ENCODE measurements around the gene ABCC5.

Gene ABCC5

DNA sequence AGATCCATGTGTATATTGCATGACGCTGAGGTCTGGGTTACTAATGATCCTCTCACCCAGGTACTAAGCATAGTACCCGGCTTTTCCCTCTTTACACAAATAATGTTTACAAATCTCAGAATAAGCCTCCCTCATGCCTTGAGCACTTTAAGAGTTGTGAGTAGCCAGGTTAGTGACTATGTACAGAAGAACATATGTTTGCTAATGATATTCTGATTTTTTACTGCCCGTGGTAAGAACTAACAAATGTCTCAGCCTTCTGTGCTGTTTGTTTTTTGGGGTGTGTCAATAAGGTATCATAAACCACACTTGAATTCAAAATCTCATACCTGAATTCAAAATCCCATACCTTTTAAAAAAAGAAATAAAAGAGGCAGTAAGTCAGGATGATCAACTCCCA is 59.5 kb downstream of the ABCC5 start:
- no peak overlapping the region for H2AFZ ChIP-seq (ENCODE audit: low read length)
- no peaks in the 10 kb centered on the region for H4K20me1 ChIP-seq (ENCODE audit: insufficient read depth, low read length)
- no peaks in the 10 kb centered on the region for H3K9me2 ChIP-seq (replicated peaks; ENCODE audit: insufficient read depth, low read length)
- no peaks in the 10 kb centered on the region for H3K9me3 ChIP-seq (replicated peaks; ENCODE audit: insufficient read depth, low read length)
- no peak overlapping the region for H3K4me3 ChIP-seq (ENCODE audit: low read length)
- no peak overlapping the region for H3K9ac ChIP-seq (ENCODE audit: low read length)
- TF ChIP-seq EZH2phosphoT487 (IDR thresholded peaks at IDR 0.05; ENCODE audit: low read length) (no peak), EZH2 (optimal IDR thresholded peaks at IDR 0.05; ENCODE audit: low read depth, low read length) (no peak)
- TF ChIP-seq, protein P1, sequence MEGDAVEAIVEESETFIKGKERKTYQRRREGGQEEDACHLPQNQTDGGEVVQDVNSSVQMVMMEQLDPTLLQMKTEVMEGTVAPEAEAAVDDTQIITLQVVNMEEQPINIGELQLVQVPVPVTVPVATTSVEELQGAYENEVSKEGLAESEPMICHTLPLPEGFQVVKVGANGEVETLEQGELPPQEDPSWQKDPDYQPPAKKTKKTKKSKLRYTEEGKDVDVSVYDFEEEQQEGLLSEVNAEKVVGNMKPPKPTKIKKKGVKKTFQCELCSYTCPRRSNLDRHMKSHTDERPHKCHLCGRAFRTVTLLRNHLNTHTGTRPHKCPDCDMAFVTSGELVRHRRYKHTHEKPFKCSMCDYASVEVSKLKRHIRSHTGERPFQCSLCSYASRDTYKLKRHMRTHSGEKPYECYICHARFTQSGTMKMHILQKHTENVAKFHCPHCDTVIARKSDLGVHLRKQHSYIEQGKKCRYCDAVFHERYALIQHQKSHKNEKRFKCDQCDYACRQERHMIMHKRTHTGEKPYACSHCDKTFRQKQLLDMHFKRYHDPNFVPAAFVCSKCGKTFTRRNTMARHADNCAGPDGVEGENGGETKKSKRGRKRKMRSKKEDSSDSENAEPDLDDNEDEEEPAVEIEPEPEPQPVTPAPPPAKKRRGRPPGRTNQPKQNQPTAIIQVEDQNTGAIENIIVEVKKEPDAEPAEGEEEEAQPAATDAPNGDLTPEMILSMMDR (IDR thresholded peaks at IDR 0.05; ENCODE audit: low read length): no peak
- no peak overlapping the region for H3K27ac ChIP-seq (ENCODE audit: low read length)
- H3K36me3 ChIP-seq (replicated peaks; ENCODE audit: insufficient read depth, low read length): no peaks in the 10 kb centered on the region
- no peak for DNase-seq
- H3K4me2 ChIP-seq (ENCODE audit: low read depth, low read length): no peak overlapping the region
- H3K27me3 ChIP-seq (replicated peaks; ENCODE audit: insufficient read depth, low read length): no peaks in the 10 kb centered on the region
- H3F3A ChIP-seq (ENCODE audit: insufficient read depth, low read length): no peaks in the 10 kb centered on the region
- H3K79me2 ChIP-seq (ENCODE audit: low read length): no peaks in the 10 kb centered on the region
- no peaks in the 10 kb centered on the region for H3K4me1 ChIP-seq (ENCODE audit: low read length)

DNA sequence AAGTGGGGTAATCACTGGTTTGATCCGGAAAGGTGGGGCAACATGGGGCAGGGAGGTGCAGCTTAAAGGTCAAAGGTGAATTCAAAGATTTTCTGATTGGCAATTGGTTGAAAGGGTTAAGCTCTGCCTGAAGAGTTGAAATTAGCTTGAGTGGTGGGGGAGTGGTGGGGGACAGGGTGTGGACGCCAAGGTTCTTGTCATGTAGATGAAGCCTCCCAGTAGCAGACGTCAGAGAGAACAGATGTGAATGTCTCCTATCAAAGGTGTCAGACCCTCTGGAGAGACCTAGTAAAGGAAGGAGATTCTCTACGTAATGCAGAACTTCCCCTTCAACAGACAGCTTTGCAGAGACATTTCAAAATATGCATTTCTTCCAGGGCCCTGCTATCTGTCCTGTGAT is 62.8 kb downstream of the ABCC5 start:
- no peak overlapping the region for H3K4me2 ChIP-seq (ENCODE audit: low read depth, low read length)
- no peaks in the 10 kb centered on the region for H3F3A ChIP-seq (ENCODE audit: insufficient read depth, low read length)
- TF ChIP-seq, protein P1 (IDR thresholded peaks at IDR 0.05; ENCODE audit: low read length): no peak
- TF ChIP-seq EZH2 (optimal IDR thresholded peaks at IDR 0.05; ENCODE audit: low read depth, low read length) (no peak), EZH2phosphoT487 (IDR thresholded peaks at IDR 0.05; ENCODE audit: low read length) (no peak)
- H3K9me3 ChIP-seq (replicated peaks; ENCODE audit: insufficient read depth, low read length): no peaks in the 10 kb centered on the region
- H3K4me1 ChIP-seq (ENCODE audit: low read length): no peaks in the 10 kb centered on the region
- H3K27me3 ChIP-seq (replicated peaks; ENCODE audit: insufficient read depth, low read length): no peaks in the 10 kb centered on the region
- no peak overlapping the region for H2AFZ ChIP-seq (ENCODE audit: low read length)
- H3K9ac ChIP-seq (ENCODE audit: low read length): no peak overlapping the region
- H3K79me2 ChIP-seq (ENCODE audit: low read length): no peaks in the 10 kb centered on the region
- H3K9me2 ChIP-seq (replicated peaks; ENCODE audit: insufficient read depth, low read length): no peaks in the 10 kb centered on the region
- no peak overlapping the region for H3K27ac ChIP-seq (ENCODE audit: low read length)
- H3K4me3 ChIP-seq (ENCODE audit: low read length): no peak overlapping the region
- H4K20me1 ChIP-seq (ENCODE audit: insufficient read depth, low read length): no peaks in the 10 kb centered on the region
- DNase-seq: no peak
- no peaks in the 10 kb centered on the region for H3K36me3 ChIP-seq (replicated peaks; ENCODE audit: insufficient read depth, low read length)

DNA sequence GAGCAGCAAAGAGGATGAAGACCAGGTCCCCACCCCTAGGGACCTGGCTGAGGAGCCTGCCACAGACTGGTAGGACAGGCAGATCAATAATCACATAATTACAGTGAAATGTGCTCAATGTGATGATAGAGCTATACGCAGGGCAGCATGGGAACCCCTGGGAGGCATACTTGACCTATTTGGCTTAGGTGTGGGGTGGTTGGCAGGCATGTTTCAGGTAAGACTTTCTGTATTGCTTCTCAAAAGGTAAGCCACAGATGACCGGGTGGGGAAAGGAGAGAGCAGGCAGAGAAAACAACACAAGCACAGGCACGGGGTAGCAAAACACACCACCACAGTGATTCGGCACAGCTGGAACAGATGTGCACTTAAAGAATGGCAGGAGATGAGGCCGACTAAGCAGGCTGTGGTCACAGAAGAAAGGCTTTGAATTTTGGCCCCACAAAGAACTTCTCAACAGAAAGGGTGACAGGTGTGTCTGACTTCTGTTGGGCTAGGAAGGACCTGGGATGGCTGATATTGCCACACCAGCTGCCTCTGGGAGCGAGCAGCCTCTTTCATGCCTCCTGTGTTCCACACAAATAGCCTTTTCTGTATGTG is 64.1 kb downstream of the ABCC5 start:
- no peaks in the 10 kb centered on the region for H3K79me2 ChIP-seq (ENCODE audit: low read length)
- no peak overlapping the region for H3K4me2 ChIP-seq (ENCODE audit: low read depth, low read length)
- H2AFZ ChIP-seq (ENCODE audit: low read length): no peak overlapping the region
- H3K9me2 ChIP-seq (replicated peaks; ENCODE audit: insufficient read depth, low read length): no peaks in the 10 kb centered on the region
- H3K36me3 ChIP-seq (replicated peaks; ENCODE audit: insufficient read depth, low read length): no peaks in the 10 kb centered on the region
- H3K27ac ChIP-seq (ENCODE audit: low read length): peak overlapping the region; percentile 1; the same call in 1 of the 2 replicates
- H3K4me3 ChIP-seq (ENCODE audit: low read length): no peak overlapping the region
- TF ChIP-seq EZH2 (optimal IDR thresholded peaks at IDR 0.05; ENCODE audit: low read depth, low read length): no peak
- no peak for TF ChIP-seq EZH2phosphoT487 (IDR thresholded peaks at IDR 0.05; ENCODE audit: low read length)
- TF ChIP-seq, protein P1 (IDR thresholded peaks at IDR 0.05; ENCODE audit: low read length): no peak
- no peaks in the 10 kb centered on the region for H3K9me3 ChIP-seq (replicated peaks; ENCODE audit: insufficient read depth, low read length)
- H3K4me1 ChIP-seq (ENCODE audit: low read length): no peaks in the 10 kb centered on the region
- H3F3A ChIP-seq (ENCODE audit: insufficient read depth, low read length): no peaks in the 10 kb centered on the region
- no peaks in the 10 kb centered on the region for H3K27me3 ChIP-seq (replicated peaks; ENCODE audit: insufficient read depth, low read length)
- H3K9ac ChIP-seq (ENCODE audit: low read length): no peak overlapping the region
- peak; percentile 37 for DNase-seq
- H4K20me1 ChIP-seq (ENCODE audit: insufficient read depth, low read length): no peaks in the 10 kb centered on the region

All from MM.1S (cell line).